Uterus (tissue), 4 donors: ENCODE measurements around the gene KRTAP2-2. TPM values are rescaled to one million over a fixed set of nuclear protein-coding genes. Genes with fewer than 3 reads are reported as not detected.
"Not testable (repeated sequence)": the region's sequence is repeated elsewhere in the genome, so short reads cannot be mapped to it uniquely, and the experiment has no call there.

Source experiments
- DNase-seq, 2 donors: peaks; one replicate each; pipeline ENCODE4 v3.0.0-alpha.2; 2019 to 2020
- H3K27ac ChIP-seq, 2 donors: fragments of 200-600 bp; sonication (generic); 1 replicate in 1 of 2; 2 replicates in 1 of 2; pipeline ENCODE4 v1.5.1; 2016 to 2018
- H3K27me3 ChIP-seq, 2 donors: fragments of 200-600 bp; sonication (generic); one replicate each; pipeline ENCODE4 v1.5.1; 2018 to 2019; ENCODE audit warnings: control low read depth in 1 of 2
- H3K36me3 ChIP-seq, 2 donors: fragments of 200-600 bp; sonication (generic); one replicate each; pipeline ENCODE4 v1.5.1; 2019; ENCODE audit warnings: control low read depth in 1 of 2
- H3K4me1 ChIP-seq, 2 donors: fragments of 200-600 bp; sonication (generic); one replicate each; pipeline ENCODE4 v1.5.1; 2018 to 2019; ENCODE audit warnings: control low read depth in 1 of 2
- H3K4me3 ChIP-seq, 2 donors: fragments of 200-600 bp; sonication (generic); 1 replicate in 1 of 2; 2 replicates in 1 of 2; pipeline ENCODE4 v1.5.1; 2018 to 2019; ENCODE audit warnings: mild to moderate bottlenecking in 1 of 2
- H3K9me3 ChIP-seq, 2 donors: fragments of 200-600 bp; sonication (generic); one replicate each; pipeline ENCODE4 v1.5.1; 2019; ENCODE audit warnings: control low read depth in 1 of 2
- POLR2A ChIP-seq, 2 donors: fragments of 450-650 bp; IDR thresholded peaks; one replicate each; pipeline ENCODE4 v1.6.1; 2016; ENCODE audit warnings: antibody characterized with exemption in 2 of 2, mild to moderate bottlenecking in 1 of 2, moderate library complexity in 1 of 2
- intact Hi-C: fragments of 100-400 bp; cut with DNase I; formaldehyde crosslinking; loops from one replicate; pipeline ENCODE4 v1.15.1; 2023; ENCODE audit warnings: low total_unique reads
- total RNA-seq, 4 donors: library from RNA; depleted of rRNA in 3 of 4; stranded (reverse); fragments of >200 nt in 3 of 4; gene quantifications; one replicate each; pipeline versions ENCODE4 v1.1.0 to v1.2.4, GENCODE V29; 2014 to 2023
- TF ChIP-seq, protein P1 (sequence below), 4 experiments: fragments of 200-600 bp in 2 of 4; fragments of 450-650 bp in 2 of 4; sonication (generic) in 2 of 4; IDR thresholded peaks; one replicate each; pipeline ENCODE4 v1.5.1; 2016 to 2019; ENCODE audit warnings: antibody characterized with exemption in 4 of 4, mild to moderate bottlenecking in 2 of 4, moderate library complexity in 1 of 4
- donor health status: DM: yes; HTN: yes; CAD: no.

Gene KRTAP2-2, protein sequence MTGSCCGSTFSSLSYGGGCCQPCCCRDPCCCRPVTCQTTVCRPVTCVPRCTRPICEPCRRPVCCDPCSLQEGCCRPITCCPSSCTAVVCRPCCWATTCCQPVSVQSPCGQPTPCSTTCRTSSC
- not detected for total RNA-seq

DNA sequence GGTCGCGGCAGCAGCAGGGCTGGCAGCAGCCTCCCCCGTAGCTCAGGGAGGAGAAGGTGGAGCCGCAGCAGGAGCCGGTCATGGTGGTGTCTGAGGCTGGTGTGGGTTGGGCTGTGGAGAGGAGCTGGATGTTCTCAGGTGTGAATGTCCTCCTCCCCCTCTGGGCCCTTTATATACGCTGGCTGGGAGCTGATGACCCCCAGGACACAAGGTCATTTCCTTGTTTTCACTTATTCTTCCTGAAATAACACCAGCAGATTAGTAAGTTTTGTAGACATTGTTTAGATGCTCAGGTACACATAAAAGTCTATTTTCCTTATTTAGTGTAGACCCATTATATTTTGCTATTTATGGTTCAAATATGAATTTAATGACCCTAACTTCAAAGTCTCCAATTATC is at the start of gene KRTAP2-2:
Gene KRTAP2-2 (minus strand): TSS at position 101 of the 400 bp plus-strand sequence. CDS start 19 bp downstream, at position 82.
- DNase-seq, intact Hi-C loops, H3K9me3 ChIP-seq, H3K36me3 ChIP-seq, H3K4me3 ChIP-seq, H3K27ac ChIP-seq, H3K27me3 ChIP-seq, H3K4me1 ChIP-seq: not testable (repeated sequence)

DNA sequence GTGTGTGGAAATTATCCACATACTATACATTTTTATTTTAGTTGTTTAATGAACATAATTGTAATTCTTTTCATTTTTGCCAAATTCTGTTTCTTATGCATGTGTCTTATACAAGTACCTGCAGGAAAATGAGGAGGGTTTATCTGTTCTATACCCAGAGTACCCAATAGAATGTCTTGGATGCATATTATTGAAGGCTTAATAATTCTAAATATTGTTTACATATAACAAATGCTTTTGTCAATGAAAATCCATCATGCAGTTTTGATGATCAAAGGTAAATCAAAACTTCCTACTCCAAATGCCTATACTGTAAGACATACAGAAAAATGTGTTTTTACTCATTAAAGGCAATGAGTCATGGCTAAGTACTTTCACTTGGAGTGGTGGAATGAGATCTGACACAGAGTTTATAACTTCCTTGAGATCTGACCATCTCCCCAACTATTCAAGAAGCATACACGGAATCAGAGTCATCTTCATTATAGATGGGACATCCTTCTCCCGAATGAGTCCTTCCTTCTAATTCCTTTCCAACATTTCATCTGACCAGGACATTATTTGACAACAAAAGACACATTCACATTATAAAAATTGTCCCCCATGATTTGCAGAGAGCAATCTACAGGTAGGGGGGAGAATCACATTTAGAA is 49.5 kb upstream of the KRTAP2-2 start:
- intact Hi-C loops, H3K27ac ChIP-seq: not testable (repeated sequence)

DNA sequence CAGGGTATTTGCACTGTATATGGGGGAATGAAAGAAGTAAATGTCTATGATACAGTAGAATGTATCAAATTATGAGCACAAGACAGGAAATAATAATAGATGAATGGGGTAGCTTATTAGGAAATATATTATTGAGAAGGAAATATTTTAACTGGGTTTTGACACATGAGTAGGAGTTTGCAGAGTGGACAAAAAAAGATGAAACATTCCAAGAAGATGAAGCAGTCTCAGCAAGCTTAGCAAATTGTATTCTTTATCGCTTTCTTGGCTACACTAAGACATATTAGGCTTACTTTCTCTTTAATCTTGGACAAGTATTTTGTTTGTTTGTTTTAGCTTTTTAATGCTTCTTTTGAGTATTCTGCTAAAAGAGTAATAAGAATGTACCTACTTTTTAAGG is 48.9 kb upstream of the KRTAP2-2 start:
- no peaks in the 10 kb centered on the region for H3K4me1 ChIP-seq
- no peak for DNase-seq
- no peaks in the 10 kb centered on the region for H3K36me3 ChIP-seq
- TF ChIP-seq, protein P1, sequence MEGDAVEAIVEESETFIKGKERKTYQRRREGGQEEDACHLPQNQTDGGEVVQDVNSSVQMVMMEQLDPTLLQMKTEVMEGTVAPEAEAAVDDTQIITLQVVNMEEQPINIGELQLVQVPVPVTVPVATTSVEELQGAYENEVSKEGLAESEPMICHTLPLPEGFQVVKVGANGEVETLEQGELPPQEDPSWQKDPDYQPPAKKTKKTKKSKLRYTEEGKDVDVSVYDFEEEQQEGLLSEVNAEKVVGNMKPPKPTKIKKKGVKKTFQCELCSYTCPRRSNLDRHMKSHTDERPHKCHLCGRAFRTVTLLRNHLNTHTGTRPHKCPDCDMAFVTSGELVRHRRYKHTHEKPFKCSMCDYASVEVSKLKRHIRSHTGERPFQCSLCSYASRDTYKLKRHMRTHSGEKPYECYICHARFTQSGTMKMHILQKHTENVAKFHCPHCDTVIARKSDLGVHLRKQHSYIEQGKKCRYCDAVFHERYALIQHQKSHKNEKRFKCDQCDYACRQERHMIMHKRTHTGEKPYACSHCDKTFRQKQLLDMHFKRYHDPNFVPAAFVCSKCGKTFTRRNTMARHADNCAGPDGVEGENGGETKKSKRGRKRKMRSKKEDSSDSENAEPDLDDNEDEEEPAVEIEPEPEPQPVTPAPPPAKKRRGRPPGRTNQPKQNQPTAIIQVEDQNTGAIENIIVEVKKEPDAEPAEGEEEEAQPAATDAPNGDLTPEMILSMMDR (IDR thresholded peaks at IDR 0.05), result no peak
- TF ChIP-seq POLR2A (IDR thresholded peaks at IDR 0.05), result no peak
- no peaks in the 10 kb centered on the region for H3K9me3 ChIP-seq
- no peak overlapping the region for H3K27ac ChIP-seq
- H3K27me3 ChIP-seq, result no peaks in the 10 kb centered on the region
- intact Hi-C loops, result no loop called here
- H3K4me3 ChIP-seq, result no peak overlapping the region

More for the DNA sequence above, 49.5 kb upstream of the KRTAP2-2 start:
- H3K36me3 ChIP-seq, H3K27me3 ChIP-seq, DNase-seq, H3K4me3 ChIP-seq, H3K4me1 ChIP-seq, H3K9me3 ChIP-seq: not testable (repeated sequence)

DNA sequence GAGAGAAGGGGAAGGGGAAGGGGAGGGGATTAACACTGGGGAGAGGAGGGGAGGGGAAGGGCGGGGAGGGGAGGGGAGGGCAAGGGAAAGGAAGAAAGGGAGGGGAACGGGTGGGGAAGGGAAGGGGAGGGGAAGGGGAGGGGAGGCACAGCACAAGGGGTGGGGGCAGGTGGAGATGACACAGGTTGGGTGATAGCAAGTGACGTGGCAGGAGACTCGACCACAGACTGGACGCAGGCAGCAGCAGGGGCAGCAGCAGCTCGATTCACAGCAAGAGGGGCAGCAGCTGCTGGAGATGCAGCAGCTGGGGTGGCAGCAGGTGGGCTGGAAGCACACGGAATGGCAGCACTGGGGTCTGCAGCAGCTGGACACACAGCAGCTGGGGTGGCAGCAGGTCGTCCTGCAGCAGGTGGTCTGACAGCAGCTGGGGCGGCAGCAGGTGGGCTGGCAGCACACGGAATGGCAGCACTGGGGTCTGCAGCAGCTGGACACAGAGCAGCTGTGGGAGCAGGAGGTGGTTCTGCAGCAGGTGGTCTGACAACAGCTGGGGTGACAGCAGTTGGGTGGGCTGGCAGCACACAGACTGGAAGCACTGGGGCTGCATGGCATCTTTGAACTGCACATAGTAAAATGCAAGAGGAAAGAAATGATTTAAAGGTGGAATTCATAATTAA is 46.7 kb upstream of the KRTAP2-2 start, which contains the start of gene KRTAP4-16:
Gene KRTAP4-16 (minus strand): TSS at position 624 of the 674 bp plus-strand sequence. CDS start 0 bp downstream, at position 624.
- no peak for DNase-seq
- no peak within 1 kb of the TSS for H3K4me3 ChIP-seq
- H3K36me3 ChIP-seq, result no peaks in the 10 kb centered on the region
- H3K27ac ChIP-seq, result no peak within 1 kb of the TSS
- no peak for TF ChIP-seq POLR2A (IDR thresholded peaks at IDR 0.05)
- TF ChIP-seq, protein P1 (IDR thresholded peaks at IDR 0.05), result no peak
- no peaks in the 10 kb centered on the region for H3K4me1 ChIP-seq
- H3K9me3 ChIP-seq, result no peaks in the 10 kb centered on the region
- H3K27me3 ChIP-seq, result no peaks in the 10 kb centered on the region
- intact Hi-C loops, result no loop called here

DNA sequence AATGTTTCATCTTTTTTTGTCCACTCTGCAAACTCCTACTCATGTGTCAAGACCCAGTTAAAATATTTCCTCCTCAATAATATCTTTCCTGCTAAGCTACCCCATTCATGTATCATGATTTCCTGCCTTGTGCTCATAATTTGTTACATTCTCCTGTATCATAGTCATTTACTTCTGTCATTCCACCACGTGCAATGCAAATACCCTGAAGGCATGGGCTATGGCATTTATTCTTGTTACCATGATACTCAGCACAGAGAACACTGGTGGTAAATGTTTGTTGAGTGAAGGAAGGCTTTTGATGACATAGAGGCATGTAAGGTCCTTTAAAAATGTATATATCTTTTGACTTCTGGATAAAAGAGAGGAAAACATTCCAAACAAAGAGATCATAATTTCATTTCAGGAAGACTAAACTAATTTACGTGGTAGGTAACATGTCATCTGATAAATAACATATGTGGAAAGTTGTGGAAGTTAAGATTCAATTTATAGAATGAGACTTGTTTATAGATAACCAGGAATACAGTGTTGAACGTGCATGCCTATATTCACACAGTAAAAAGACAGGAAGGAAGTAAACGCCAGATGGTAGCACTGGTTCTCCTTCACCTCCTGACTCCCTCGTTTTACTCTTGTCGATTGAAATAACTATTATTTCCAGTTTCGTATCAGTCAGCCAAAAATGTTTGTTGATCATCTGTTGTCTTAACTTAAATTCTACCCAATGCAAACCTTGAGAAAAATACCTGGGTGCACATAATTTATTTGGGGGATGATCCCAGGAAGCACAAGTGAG is 44.9 kb upstream of the KRTAP2-2 start:
- H3K4me1 ChIP-seq, DNase-seq, intact Hi-C loops, H3K27me3 ChIP-seq, H3K4me3 ChIP-seq, H3K36me3 ChIP-seq, H3K27ac ChIP-seq, H3K9me3 ChIP-seq: not testable (repeated sequence)

DNA sequence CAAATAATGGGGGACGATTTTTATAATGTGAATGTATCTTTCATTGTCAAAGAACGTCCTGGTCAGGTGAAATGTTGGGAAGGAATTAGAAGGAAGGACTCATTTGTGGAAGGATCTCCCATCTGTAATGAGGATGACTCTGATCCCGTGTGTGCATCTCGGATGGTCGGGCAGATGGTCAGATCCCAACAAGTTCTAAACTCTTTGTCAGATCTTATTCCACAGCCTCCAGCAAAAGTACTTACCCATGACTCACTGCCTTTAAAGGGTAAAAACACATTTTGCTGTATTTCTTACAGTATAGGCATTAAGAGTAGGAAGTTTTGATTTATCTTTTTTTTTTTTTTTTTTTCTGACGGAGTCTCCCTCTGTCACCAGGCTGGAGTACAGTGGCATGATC is 43.5 kb upstream of the KRTAP2-2 start:
- H3K36me3 ChIP-seq, result no peaks in the 10 kb centered on the region
- no peak for DNase-seq
- no peaks in the 10 kb centered on the region for H3K9me3 ChIP-seq
- TF ChIP-seq, protein P1 (IDR thresholded peaks at IDR 0.05), result no peak
- no peak for TF ChIP-seq POLR2A (IDR thresholded peaks at IDR 0.05)
- no peak overlapping the region for H3K4me3 ChIP-seq
- H3K27ac ChIP-seq, result no peak overlapping the region
- intact Hi-C loops, result no loop called here
- H3K4me1 ChIP-seq, result no peaks in the 10 kb centered on the region
- no peaks in the 10 kb centered on the region for H3K27me3 ChIP-seq
